KMS-11 (cell line): Measurements from ENCODE around the gene CDA.

Experiments used
- H2AFZ ChIP-seq: fragments of 200-600 bp; sonication (generic); 2 replicates; pipeline ENCODE4 v1.6.1; 2016; ENCODE audit warnings: antibody characterized with exemption, mixed run types, low read depth
- H3K27ac ChIP-seq: fragments of 200-600 bp; sonication (generic); 2 replicates; pipeline ENCODE4 v1.6.1; 2016; ENCODE audit warnings: mild to moderate bottlenecking, mixed run types
- H3K27me3 ChIP-seq: fragments of 200-600 bp; sonication (generic); 2 replicates; pipeline ENCODE4 v1.6.1; 2017; ENCODE audit warnings: mild to moderate bottlenecking, low read depth, mixed run types, moderate library complexity; ENCODE audit not compliant: insufficient read depth
- H3K36me3 ChIP-seq: fragments of 200-600 bp; sonication (generic); 2 replicates; pipeline ENCODE4 v1.6.1; 2017; ENCODE audit warnings: mild to moderate bottlenecking, mixed run types; ENCODE audit not compliant: insufficient read depth
- H3K4me1 ChIP-seq: fragments of 200-600 bp; sonication (generic); 2 replicates; pipeline ENCODE4 v1.6.1; 2016; ENCODE audit warnings: mild to moderate bottlenecking, low read depth, mixed run types; ENCODE audit not compliant: poor library complexity, severe bottlenecking
- H3K4me2 ChIP-seq: fragments of 200-600 bp; sonication (generic); 2 replicates; pipeline ENCODE4 v1.7.0; 2016; ENCODE audit warnings: mild to moderate bottlenecking, mixed run types
- H3K4me3 ChIP-seq: fragments of 200-600 bp; sonication (generic); IDR thresholded peaks from 2 replicates; pipeline ENCODE4 v1.6.1; 2017; ENCODE audit warnings: low read depth, low read length, mixed read lengths; ENCODE audit not compliant: insufficient read depth
- H3K79me2 ChIP-seq: fragments of 200-600 bp; sonication (generic); 2 replicates; pipeline ENCODE4 v1.6.1; 2016; ENCODE audit warnings: low read depth, mixed run types; ENCODE audit not compliant: insufficient read depth
- H3K9ac ChIP-seq: fragments of 200-600 bp; sonication (generic); 2 replicates; pipeline ENCODE4 v1.6.1; 2016; ENCODE audit warnings: mild to moderate bottlenecking, mixed run types
- H4K20me1 ChIP-seq: fragments of 200-600 bp; sonication (generic); 2 replicates; pipeline ENCODE4 v1.6.1; 2016; ENCODE audit warnings: mild to moderate bottlenecking, mixed run types; ENCODE audit not compliant: insufficient read depth
- TF ChIP-seq, protein P1 (sequence below): fragments of 200-600 bp; sonication (generic); conservative IDR thresholded peaks from 2 replicates; pipeline ENCODE4 v1.6.1; 2017; ENCODE audit warnings: low read depth, mild to moderate bottlenecking, antibody characterized with exemption, low read length, moderate library complexity, mixed read lengths

Gene CDA

DNA sequence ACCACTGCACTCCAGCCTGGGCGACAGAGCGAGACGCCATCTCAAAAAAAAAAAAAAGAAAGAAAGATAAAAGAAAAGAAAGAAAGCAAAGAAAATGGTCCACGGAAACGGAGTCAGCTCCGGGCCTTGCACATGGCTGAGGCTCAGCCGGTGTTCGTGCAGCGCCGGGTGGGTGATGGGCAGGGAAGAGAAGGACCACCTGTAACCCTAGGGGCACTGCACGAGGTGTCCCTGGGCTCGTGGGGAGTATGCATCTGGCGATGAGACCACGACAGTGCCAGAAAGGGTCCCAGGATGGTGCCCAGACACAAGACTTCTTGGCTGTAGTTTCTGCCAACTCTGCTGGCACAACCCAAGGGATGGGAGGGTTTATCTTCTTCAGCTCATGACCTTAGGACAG lies 5.8 kb downstream of the CDA start:
- TF ChIP-seq, protein P1, sequence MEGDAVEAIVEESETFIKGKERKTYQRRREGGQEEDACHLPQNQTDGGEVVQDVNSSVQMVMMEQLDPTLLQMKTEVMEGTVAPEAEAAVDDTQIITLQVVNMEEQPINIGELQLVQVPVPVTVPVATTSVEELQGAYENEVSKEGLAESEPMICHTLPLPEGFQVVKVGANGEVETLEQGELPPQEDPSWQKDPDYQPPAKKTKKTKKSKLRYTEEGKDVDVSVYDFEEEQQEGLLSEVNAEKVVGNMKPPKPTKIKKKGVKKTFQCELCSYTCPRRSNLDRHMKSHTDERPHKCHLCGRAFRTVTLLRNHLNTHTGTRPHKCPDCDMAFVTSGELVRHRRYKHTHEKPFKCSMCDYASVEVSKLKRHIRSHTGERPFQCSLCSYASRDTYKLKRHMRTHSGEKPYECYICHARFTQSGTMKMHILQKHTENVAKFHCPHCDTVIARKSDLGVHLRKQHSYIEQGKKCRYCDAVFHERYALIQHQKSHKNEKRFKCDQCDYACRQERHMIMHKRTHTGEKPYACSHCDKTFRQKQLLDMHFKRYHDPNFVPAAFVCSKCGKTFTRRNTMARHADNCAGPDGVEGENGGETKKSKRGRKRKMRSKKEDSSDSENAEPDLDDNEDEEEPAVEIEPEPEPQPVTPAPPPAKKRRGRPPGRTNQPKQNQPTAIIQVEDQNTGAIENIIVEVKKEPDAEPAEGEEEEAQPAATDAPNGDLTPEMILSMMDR: no peak
- Histone ChIP-seq H3K79me2 (no peaks in the 10 kb centered on the region), H3K27me3 (peaks cover 55% of the 10 kb centered on the region), H4K20me1 (no peaks in the 10 kb centered on the region), H3K4me1 (no peaks in the 10 kb centered on the region), H2AFZ (no peak overlapping the region), H3K4me3 (no peak overlapping the region), H3K27ac (no peak overlapping the region), H3K4me2 (no peak overlapping the region), H3K36me3 (no peaks in the 10 kb centered on the region), H3K9ac (no peak overlapping the region)

DNA sequence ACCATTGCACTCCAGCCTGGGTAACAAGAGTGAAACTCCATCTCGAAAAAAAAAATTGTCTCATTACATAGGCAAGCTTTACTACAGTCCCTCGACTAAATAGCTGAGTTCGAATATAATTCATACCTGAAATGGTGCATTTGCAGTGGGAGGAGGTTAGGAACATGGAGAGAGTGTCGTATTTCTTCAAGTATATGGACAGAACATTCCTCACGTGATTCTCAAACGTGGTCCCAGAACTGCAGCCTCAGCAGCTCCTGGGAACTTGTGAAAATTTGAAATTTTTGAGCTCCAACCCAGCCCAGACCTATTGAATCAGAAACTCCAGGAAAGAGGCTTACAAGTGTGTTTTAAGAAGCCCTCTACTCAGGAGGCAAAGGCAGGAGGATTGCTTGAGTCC lies 7.2 kb downstream of the CDA start:
- Histone ChIP-seq H4K20me1 (no peaks in the 10 kb centered on the region), H3K27me3 (peaks cover 44% of the 10 kb centered on the region), H3K36me3 (no peaks in the 10 kb centered on the region), H3K4me3 (no peak overlapping the region), H3K27ac (no peak overlapping the region), H3K4me1 (no peaks in the 10 kb centered on the region), H2AFZ (no peak overlapping the region), H3K4me2 (no peak overlapping the region), H3K79me2 (no peaks in the 10 kb centered on the region), H3K9ac (no peak overlapping the region)
- TF ChIP-seq, protein P1: no peak

DNA sequence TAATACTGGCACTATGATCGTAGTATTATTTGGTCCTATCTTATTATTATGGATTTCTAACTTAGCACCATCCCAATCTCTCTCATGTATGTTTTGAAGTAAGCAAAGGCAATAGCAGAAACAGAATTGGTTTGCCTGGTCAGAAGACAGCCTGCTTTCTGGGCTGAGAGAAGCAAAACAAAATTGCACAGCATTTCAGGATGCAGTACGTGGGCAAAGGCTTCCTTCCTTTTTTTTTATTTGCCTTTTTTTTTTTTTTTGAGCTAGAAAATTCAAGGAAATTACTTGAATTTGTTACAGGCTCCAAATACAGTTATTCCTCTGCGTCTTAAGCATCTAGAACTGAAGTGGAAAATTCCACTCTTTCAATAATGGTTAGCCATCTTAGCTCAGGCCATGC lies 8.8 kb downstream of the CDA start:
- no peaks in the 10 kb centered on the region for H3K79me2 ChIP-seq
- no peaks in the 10 kb centered on the region for H3K36me3 ChIP-seq
- H4K20me1 ChIP-seq: no peaks in the 10 kb centered on the region
- H2AFZ ChIP-seq: no peak overlapping the region
- no peak overlapping the region for H3K27ac ChIP-seq
- peaks cover 35% of the 10 kb centered on the region for H3K27me3 ChIP-seq
- H3K9ac ChIP-seq: no peak overlapping the region
- H3K4me2 ChIP-seq: no peak overlapping the region
- H3K4me1 ChIP-seq: no peaks in the 10 kb centered on the region
- no peak overlapping the region for H3K4me3 ChIP-seq
- TF ChIP-seq, protein P1: no peak

DNA sequence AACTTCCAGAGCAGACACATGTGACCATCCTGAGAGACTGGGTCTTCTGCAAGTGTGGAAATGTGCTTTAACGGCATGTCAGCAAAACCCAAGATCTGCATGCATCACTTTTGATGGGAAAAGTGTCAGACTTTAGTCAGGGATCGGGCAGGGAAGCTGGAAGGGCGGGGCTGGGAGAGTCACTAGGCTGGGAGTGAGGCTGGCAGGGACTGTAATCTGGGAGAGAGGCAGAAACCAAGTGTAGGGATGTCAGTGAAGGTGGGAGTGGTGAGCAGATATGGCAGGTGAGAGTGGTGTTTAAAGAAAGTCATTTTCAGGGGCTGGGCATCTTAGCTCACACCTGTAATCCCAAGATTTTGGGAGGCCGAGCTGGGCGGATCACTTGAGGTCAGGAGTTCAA lies 11.3 kb downstream of the CDA start:
- Histone ChIP-seq H3K4me2 (no peak overlapping the region), H3K4me1 (no peaks in the 10 kb centered on the region), H3K79me2 (no peaks in the 10 kb centered on the region), H2AFZ (no peak overlapping the region), H4K20me1 (no peaks in the 10 kb centered on the region), H3K4me3 (no peak overlapping the region), H3K27me3 (peaks cover 28% of the 10 kb centered on the region), H3K36me3 (no peaks in the 10 kb centered on the region), H3K9ac (no peak overlapping the region), H3K27ac (no peak overlapping the region)
- TF ChIP-seq, protein P1: no peak
